H1 (cell line): ENCODE results near the gene NBAS. TPM values are rescaled to one million over a fixed set of nuclear protein-coding genes. Genes with fewer than 3 reads are reported as not detected.

Source experiments
- CTCF ChIA-PET: fragments of 300-600 bp; sonication (Branson Sonifier 250); formaldehyde crosslinking; loops from one replicate; lab custom pipeline; 2021; ENCODE audit not compliant: partially characterized antibody; lab: Charles Lee
- POLR2A ChIA-PET: fragments of 300-600 bp; sonication (Branson Sonifier 250); formaldehyde crosslinking; loops from one replicate; lab custom pipeline; 2021; ENCODE audit warnings: inconsistent platforms; ENCODE audit not compliant: partially characterized antibody; lab: Charles Lee
- DNase-seq, 2 experiments: peaks; one replicate each; pipeline versions ENCODE4 v3.0.0 to v3.0.0-alpha.2; 2010 to 2022; ENCODE audit warnings: low spot score in 2 of 2, low read depth in 1 of 2, mixed read lengths in 1 of 2
- FAIRE-seq: peaks from 2 replicates; lab custom pipeline; 2011; peaks lifted over from hg19 to GRCh38; lab: Jason Lieb, UNC
- H2AFZ ChIP-seq: 2 replicates; pipeline ENCODE4 v1.8.1; 2012; ENCODE audit warnings: low read length, inconsistent platforms
- H2AK5ac ChIP-seq: 2 replicates; pipeline ENCODE4 v1.6.1; 2013; ENCODE audit warnings: low read depth, low read length
- H2BK120ac ChIP-seq: replicated peaks from 2 replicates; pipeline ENCODE3; 2013; ENCODE audit warnings: low read depth, low read length, inconsistent platforms
- H2BK12ac ChIP-seq: 2 replicates; pipeline ENCODE4 v1.6.1; 2013; ENCODE audit warnings: low read depth, low read length
- H2BK15ac ChIP-seq: 2 replicates; pipeline ENCODE4 v1.6.1; 2013; ENCODE audit warnings: low read length
- H2BK20ac ChIP-seq: 2 replicates; pipeline ENCODE4 v1.6.1; 2013; ENCODE audit warnings: low read length
- H2BK5ac ChIP-seq: 2 replicates; pipeline ENCODE4 v1.6.1; 2013; ENCODE audit warnings: low read depth, low read length
- H3K14ac ChIP-seq: 2 replicates; pipeline ENCODE4 v1.6.1; 2013; ENCODE audit warnings: inconsistent platforms; ENCODE audit not compliant: insufficient read length
- H3K18ac ChIP-seq: 2 replicates; pipeline ENCODE4 v1.6.1; 2013; ENCODE audit warnings: low read length; ENCODE audit errors: extremely low read depth
- H3K23ac ChIP-seq: 2 replicates; pipeline ENCODE4 v1.6.1; 2013; ENCODE audit warnings: inconsistent platforms; ENCODE audit not compliant: insufficient read length
- H3K23me2 ChIP-seq: 2 replicates; pipeline ENCODE4 v1.6.1; 2013; ENCODE audit warnings: low read depth, low read length
- H3K27ac ChIP-seq: 2 replicates; pipeline ENCODE4 v1.6.1; 2011; ENCODE audit warnings: low read depth, low read length, inconsistent platforms
- H3K27me3 ChIP-seq, 4 experiments: replicated peaks in 1 of 4; 1 replicate in 1 of 4; 2 replicates in 3 of 4; pipeline versions ENCODE4 v1.6.1 to v1.8.1; 2011 to 2013; ENCODE audit warnings: low read length in 3 of 4, mild to moderate bottlenecking in 3 of 4, inconsistent platforms in 2 of 4, mixed read lengths in 2 of 4, moderate library complexity in 1 of 4; ENCODE audit not compliant: control insufficient read depth in 3 of 4, insufficient read depth in 3 of 4; ENCODE audit errors: extremely low read depth in 1 of 4
- H3K36me3 ChIP-seq, 4 experiments: 2 replicates each; pipeline versions ENCODE4 v1.6.1 to v1.8.1; 2011 to 2013; ENCODE audit warnings: mild to moderate bottlenecking in 4 of 4, low read length in 3 of 4, moderate library complexity in 2 of 4, control low read depth in 1 of 4, inconsistent platforms in 1 of 4; ENCODE audit not compliant: insufficient read depth in 4 of 4, control insufficient read depth in 2 of 4
- H3K4ac ChIP-seq: replicated peaks from 2 replicates; pipeline ENCODE3; 2013; ENCODE audit warnings: low read length, low read depth, mixed read lengths, inconsistent platforms; ENCODE audit not compliant: insufficient read length
- H3K4me1 ChIP-seq, 4 experiments: replicated peaks in 1 of 4; 1 replicate in 1 of 4; 2 replicates in 3 of 4; pipeline versions ENCODE4 v1.6.1 to v1.8.1; 2011 to 2013; ENCODE audit warnings: low read length in 3 of 4, inconsistent platforms in 2 of 4, mixed read lengths in 1 of 4; ENCODE audit not compliant: insufficient read depth in 4 of 4, control insufficient read depth in 3 of 4
- H3K4me2 ChIP-seq, 2 experiments: 2 replicates each; pipeline versions ENCODE4 v1.6.1 to v1.8.1; 2011 to 2013; ENCODE audit warnings: low read depth in 2 of 2, low read length in 2 of 2, control low read depth in 1 of 2, inconsistent platforms in 1 of 2, mild to moderate bottlenecking in 1 of 2; ENCODE audit not compliant: insufficient read depth in 1 of 2
- H3K4me3 ChIP-seq, 4 experiments: fragments of 200-600, 300-600 bp in 1 of 4; sonication (generic), shearing (Covaris generic), sonication (Bioruptor Twin) in 1 of 4; 2 replicates each; pipeline versions ENCODE4 v1.5.1 to v1.8.1; 2011 to 2016; ENCODE audit warnings: low read length in 4 of 4, low read depth in 3 of 4, control low read depth in 2 of 4, inconsistent platforms in 2 of 4, mild to moderate bottlenecking in 2 of 4, mixed read lengths in 1 of 4, moderate library complexity in 1 of 4; ENCODE audit not compliant: insufficient read depth in 2 of 4; ENCODE audit errors: extremely low read depth in 1 of 4
- H3K56ac ChIP-seq: replicated peaks from 2 replicates; pipeline ENCODE3; 2013; ENCODE audit warnings: low read depth, mild to moderate bottlenecking, mixed read lengths, low read length, inconsistent platforms; ENCODE audit not compliant: insufficient read length
- H3K79me1 ChIP-seq: 2 replicates; pipeline ENCODE4 v1.6.1; 2013; ENCODE audit warnings: low read depth, low read length, control low read depth
- H3K79me2 ChIP-seq, 2 experiments: 2 replicates each; pipeline versions ENCODE4 v1.6.1 to v1.8.1; 2012 to 2013; ENCODE audit warnings: low read length in 2 of 2, mild to moderate bottlenecking in 2 of 2, inconsistent platforms in 1 of 2; ENCODE audit not compliant: insufficient read depth in 2 of 2, control insufficient read depth in 1 of 2
- H3K9ac ChIP-seq, 4 experiments: replicated peaks in 1 of 4; 1 replicate in 1 of 4; 2 replicates in 3 of 4; pipeline versions ENCODE4 v1.6.1 to v1.8.1; 2011 to 2013; ENCODE audit warnings: low read depth in 3 of 4, low read length in 3 of 4, control low read depth in 2 of 4, mild to moderate bottlenecking in 2 of 4, moderate library complexity in 2 of 4, inconsistent platforms in 1 of 4; ENCODE audit errors: extremely low read depth in 1 of 4
- H3K9me3 ChIP-seq, 2 experiments: 2 replicates each; pipeline versions ENCODE4 v1.6.1 to v1.8.1; 2012 to 2013; ENCODE audit warnings: mild to moderate bottlenecking in 2 of 2, moderate library complexity in 2 of 2, control low read depth in 1 of 2, inconsistent platforms in 1 of 2, low read depth in 1 of 2, low read length in 1 of 2, mixed read lengths in 1 of 2; ENCODE audit not compliant: insufficient read depth in 2 of 2
- H4K20me1 ChIP-seq, 2 experiments: replicated peaks in 1 of 2; 2 replicates each; pipeline versions ENCODE3 to v1.8.1; 2011 to 2013; ENCODE audit warnings: inconsistent platforms in 2 of 2, low read length in 2 of 2, mild to moderate bottlenecking in 1 of 2; ENCODE audit not compliant: insufficient read depth in 2 of 2, control insufficient read depth in 1 of 2
- H4K5ac ChIP-seq: 2 replicates; pipeline ENCODE4 v1.6.1; 2013; ENCODE audit warnings: low read length, low read depth, mixed read lengths, inconsistent platforms; ENCODE audit not compliant: insufficient read length
- H4K8ac ChIP-seq: 2 replicates; pipeline ENCODE4 v1.8.0; 2013; ENCODE audit warnings: mild to moderate bottlenecking, moderate library complexity, low read length, inconsistent platforms; ENCODE audit not compliant: insufficient read depth; ENCODE audit errors: extremely low read depth
- H4K91ac ChIP-seq: replicated peaks from 2 replicates; pipeline ENCODE3; 2013; ENCODE audit warnings: low read length, mixed read lengths, inconsistent platforms; ENCODE audit not compliant: insufficient read length
- ASH2L ChIP-seq: fragments of 200-600, 300-600 bp; sonication (generic); IDR thresholded peaks from one replicate; pipeline ENCODE4 v1.7.1; 2017; ENCODE audit warnings: low read length
- CBX5 ChIP-seq: fragments of 300-800, 300-1000 bp; sonication (generic); IDR thresholded peaks from 2 replicates; pipeline ENCODE4 v1.7.1; 2016; ENCODE audit warnings: antibody characterized with exemption, low read length, low read depth
- CBX8 ChIP-seq: fragments of 300-800, 300-1000 bp; sonication (generic); IDR thresholded peaks from 2 replicates; pipeline ENCODE4 v1.7.1; 2016; ENCODE audit warnings: low read depth, low read length, borderline replicate concordance
- E2F6 ChIP-seq: IDR thresholded peaks from 2 replicates; pipeline ENCODE4 v1.6.1; 2012; ENCODE audit warnings: inconsistent platforms
- GABPA ChIP-seq: IDR thresholded peaks from 2 replicates; pipeline ENCODE4 v1.6.1; 2011; ENCODE audit warnings: mild to moderate bottlenecking, low read length, moderate library complexity, borderline replicate concordance; ENCODE audit not compliant: insufficient read depth
- KDM1A ChIP-seq: fragments of 200-600, 300-600 bp; sonication (generic); IDR thresholded peaks from 2 replicates; pipeline ENCODE4 v1.7.1; 2016; ENCODE audit warnings: mild to moderate bottlenecking, low read length, borderline replicate concordance
- NANOG ChIP-seq: IDR thresholded peaks from 2 replicates; pipeline ENCODE4 v1.6.1; 2011; ENCODE audit warnings: low read length, low read depth, mild to moderate bottlenecking, inconsistent platforms; ENCODE audit not compliant: insufficient read depth, poor library complexity, severe bottlenecking
- RFX5 ChIP-seq: IDR thresholded peaks from 2 replicates; pipeline ENCODE4 v1.6.1; 2011; ENCODE audit warnings: low read depth, low read length, improper control_type of control experiment, borderline replicate concordance
- RNF2 ChIP-seq: fragments of 200-900, 300-1000 bp; sonication (generic); IDR thresholded peaks from 2 replicates; pipeline ENCODE4 v1.7.1; 2016; ENCODE audit warnings: borderline replicate concordance, low read depth, mild to moderate bottlenecking, antibody characterized with exemption, low read length; ENCODE audit not compliant: poor library complexity, severe bottlenecking; ENCODE audit errors: missing control alignments
- SP2 ChIP-seq: IDR thresholded peaks from 2 replicates; pipeline ENCODE4 v1.6.1; 2012; ENCODE audit warnings: mild to moderate bottlenecking, low read length, inconsistent platforms
- SP4 ChIP-seq: IDR thresholded peaks from 2 replicates; pipeline ENCODE4 v1.6.1; 2012; ENCODE audit warnings: low read length, inconsistent platforms
- SRF ChIP-seq: IDR thresholded peaks from 2 replicates; pipeline ENCODE4 v1.6.1; 2011; ENCODE audit warnings: mild to moderate bottlenecking, low read depth, low read length, moderate library complexity
- WGBS, 2 experiments: shearing (Covaris generic) in 1 of 2; methylation state at CpG; one replicate each; pipeline versions ENCODE4 v1.1.6 to v1.1.7; 2013 to 2015; ENCODE audit warnings: low lambda C conversion rate in 2 of 2, mixed read lengths in 2 of 2, inconsistent platforms in 1 of 2, low coverage in 1 of 2, missing lambda C conversion rate in 1 of 2; ENCODE audit not compliant: insufficient replicate concordance in 2 of 2, insufficient coverage in 1 of 2, insufficient read length in 1 of 2; ENCODE audit errors: extremely low coverage in 1 of 2, missing lambda C conversion rate in 1 of 2; 5-methylcytosine and 5-hydroxymethylcytosine counted together
- polyA plus RNA-seq, 7 experiments: library from polyadenylated mRNA; depleted of rRNA in 3 of 7; stranded (reverse) in 5 of 7; unstranded in 2 of 7; fragments of >200 nt in 5 of 7; fragments of 200-250 nt in 2 of 7; gene quantifications; 1 replicate in 5 of 7; 2 replicates in 1 of 7; 4 replicates in 1 of 7; pipeline versions ENCODE4 v1.2.1 to v1.2.3, GENCODE V29; 2011 to 2013; ENCODE audit warnings: missing spikeins in 2 of 7, mixed read lengths in 2 of 7
- total RNA-seq: library from RNA; stranded (reverse); fragmentation: NEBNext Ultra II Directional; extraction: Animal tissue kit (Norgen Biotek cat#: 25700); gene quantifications from 2 replicates; pipeline ENCODE4 v1.2.1, GENCODE V29; 2021

Gene NBAS
- total and polyA plus RNA-seq, 2 of the 8 experiments (the other 6 are each of a cell fraction or from before 2014, with no cell fraction given), result 19.6 to 34.8 TPM

- Histone ChIP-seq H3K23ac (no peak overlapping the region), H2BK20ac (no peak overlapping the region), H4K20me1 (no peaks in the 10 kb centered on the region), H3K27ac (no peak overlapping the region), H3K4me3 (no peak overlapping the region), H4K5ac (no peak overlapping the region), H4K8ac (no peak overlapping the region), H3K4me2 (no peak overlapping the region), H3K4me1 (no peaks in the 10 kb centered on the region; a peak in 1 of 7 replicates), H4K91ac (no peak overlapping the region), H3K36me3 (no peaks in the 10 kb centered on the region), H3K14ac (no peak overlapping the region), H2BK12ac (no peak overlapping the region), H2BK120ac (no peak overlapping the region), H3K9me3 (no peaks in the 10 kb centered on the region), H3K9ac (no peak overlapping the region), H3K23me2 (no peaks in the 10 kb centered on the region), H3K56ac (no peak overlapping the region), H3K79me1 (no peaks in the 10 kb centered on the region), H3K79me2 (no peaks in the 10 kb centered on the region), H2BK15ac (no peak overlapping the region), H2AK5ac (no peak overlapping the region), H3K27me3 (no peaks in the 10 kb centered on the region), H2AFZ (no peak overlapping the region), H3K18ac (no peak overlapping the region), H2BK5ac (no peak overlapping the region), H3K4ac (no peak overlapping the region)
- ChIA-PET CTCF (interaction anchor here (1.7 kb wide), 1 partner anchor 21 kb away, joined by 5 read pairs; no protein-coding TSS in a partner anchor), POLR2A (no interaction called here)
- DNase-seq (no peak), FAIRE-seq (no peak)
- WGBS, 2 experiments, result 83% methylated on average over 5 of the region's 5 CpGs; no CpG with 5 or more reads in 1 of the 2 experiments
- TF ChIP-seq KDM1A (no peak), RFX5 (no peak), GABPA (no peak), SP2 (no peak), CBX8 (no peak), SP4 (no peak), E2F6 (no peak), SRF (no peak), NANOG (no peak), RNF2 (no peak), ASH2L (no peak), CBX5 (no peak)
Measured at GRCh38 chr2:15181092-15181745, 379.9 kb downstream of the NBAS start.
